Hepatic stellate cell (primary cell): ENCODE results near the gene THBS4.

Experiments
- DNase-seq: peaks from one replicate; pipeline ENCODE4 v3.0.0; 2011; ENCODE audit warnings: low spot score

THBS4 gene

GRCh38 chr5:80048084-80048780, 13.1 kb downstream of the THBS4 start:
- no peak for DNase-seq

DNA sequence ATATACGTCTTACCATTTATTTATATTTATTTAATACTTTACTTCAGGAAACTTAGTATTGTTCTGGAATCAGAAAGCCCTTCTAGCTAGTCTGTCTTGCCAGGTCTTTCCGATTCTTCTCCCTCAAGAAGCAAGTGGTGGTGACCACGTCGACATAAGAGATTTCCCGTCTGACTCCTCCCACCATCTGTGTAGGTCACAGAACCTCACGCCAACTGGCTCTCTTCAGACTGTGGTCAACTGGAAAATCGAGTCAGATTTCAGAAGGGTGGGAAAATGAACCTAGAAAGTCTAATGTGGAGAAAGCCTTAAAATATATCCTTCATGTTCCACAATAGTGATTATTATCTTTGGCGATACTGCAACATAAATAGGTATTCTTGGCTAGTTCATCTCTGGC, 17.3 kb downstream of the THBS4 start:
- DNase-seq = no peak

GRCh38 chr5:80054682-80055081, 19.5 kb downstream of the THBS4 start:
- DNase-seq = no peak

GRCh38 chr5:80055491-80056170, 20.5 kb downstream of the THBS4 start:
- DNase-seq = no peak

GRCh38 chr5:80057099-80057498, 22.0 kb downstream of the THBS4 start:
- no peak for DNase-seq

DNA sequence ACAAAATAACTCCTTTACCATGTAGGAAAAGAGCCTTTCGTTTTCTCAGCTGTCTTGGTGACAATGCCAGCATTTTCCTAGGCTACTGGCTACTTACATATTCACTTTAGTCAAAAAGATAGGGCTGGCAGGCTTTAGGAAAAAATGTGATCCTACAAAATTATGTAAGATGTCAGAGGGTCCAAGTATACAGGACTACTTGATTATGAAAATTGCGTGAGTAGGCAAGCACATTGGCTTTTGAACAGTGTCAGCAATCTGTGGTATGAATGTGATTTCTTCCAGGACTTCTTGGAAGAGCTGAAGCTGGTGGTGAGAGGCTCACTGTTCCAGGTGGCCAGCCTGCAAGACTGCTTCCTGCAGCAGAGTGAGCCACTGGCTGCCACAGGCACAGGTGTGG, 22.8 kb downstream of the THBS4 start:
- DNase-seq = no peak

GRCh38 chr5:80059354-80059980, 24.3 kb downstream of the THBS4 start:
- no peak for DNase-seq

- DNase-seq = no peak
Measured at GRCh38 chr5:80060966-80061365, 25.8 kb downstream of the THBS4 start.

GRCh38 chr5:80061547-80061946, 26.4 kb downstream of the THBS4 start:
- DNase-seq = no peak

DNA sequence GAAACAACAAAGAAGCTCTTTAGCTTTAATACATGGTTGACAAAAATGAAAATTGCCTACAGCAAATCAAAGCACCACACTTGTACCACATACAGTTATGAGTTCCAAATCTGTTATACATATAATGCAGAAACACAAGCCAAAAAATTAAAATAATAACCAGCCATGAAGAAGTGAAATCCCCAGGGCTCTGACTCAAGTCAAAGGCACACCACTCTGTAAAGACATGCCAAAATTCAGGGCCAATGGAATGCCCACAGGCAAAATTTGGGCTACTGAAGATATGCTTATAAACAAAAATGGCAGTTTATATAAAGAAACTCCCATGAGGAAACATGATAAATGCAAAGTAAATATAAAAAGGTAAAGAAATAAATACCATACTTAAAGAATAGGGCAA, 29.0 kb downstream of the THBS4 start:
- no peak for DNase-seq

DNA sequence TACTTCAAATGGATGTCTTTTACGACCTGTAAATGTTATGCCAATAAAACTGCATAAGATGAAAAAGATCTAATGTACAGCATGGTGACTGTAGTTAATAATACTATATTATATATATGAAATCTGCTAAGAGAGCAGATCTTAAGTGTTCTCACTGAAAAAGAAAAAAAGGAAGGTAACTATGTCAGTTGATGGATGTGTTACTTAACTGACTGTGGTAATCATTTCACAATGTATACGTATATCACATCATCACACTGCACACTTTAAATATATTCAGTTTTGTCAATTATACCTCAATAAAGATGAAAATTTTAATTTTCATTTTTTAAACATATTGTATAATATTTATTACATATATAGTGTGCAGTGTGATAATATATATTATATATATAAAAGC, 31.9 kb downstream of the THBS4 start:
- DNase-seq = no peak

DNA sequence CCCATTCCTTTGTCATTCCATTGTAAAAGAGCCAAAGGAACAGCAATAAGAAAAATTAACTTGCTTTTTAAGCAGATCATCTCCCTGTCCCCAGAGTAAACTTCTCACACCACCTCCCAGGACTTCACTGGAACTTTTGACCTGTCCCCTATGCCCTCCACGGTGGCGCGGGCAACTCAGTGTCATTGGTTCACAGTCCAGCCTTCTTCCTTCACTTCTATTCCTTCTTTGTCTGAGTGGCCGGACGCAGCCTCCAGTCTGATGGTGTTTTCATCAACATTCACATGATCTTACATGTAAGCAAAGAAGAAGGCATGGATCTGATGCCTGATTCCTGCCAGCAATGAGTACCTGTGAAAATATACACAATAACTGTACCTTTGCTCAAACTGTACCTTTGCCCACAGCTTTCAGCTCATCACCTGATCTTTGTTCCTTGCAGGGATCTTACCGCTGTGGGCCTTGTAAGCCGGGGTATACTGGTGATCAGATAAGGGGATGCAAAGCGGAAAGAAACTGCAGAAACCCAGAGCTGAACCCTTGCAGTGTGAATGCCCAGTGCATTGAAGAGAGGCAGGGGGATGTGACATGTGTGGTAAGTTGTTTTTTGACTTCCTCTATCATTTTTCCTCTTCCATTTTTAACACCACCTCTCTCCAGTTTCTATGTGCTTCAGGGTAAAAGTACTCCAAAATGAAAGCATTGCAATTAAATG, 32.5 kb downstream of the THBS4 start:
- DNase-seq = no peak

DNA sequence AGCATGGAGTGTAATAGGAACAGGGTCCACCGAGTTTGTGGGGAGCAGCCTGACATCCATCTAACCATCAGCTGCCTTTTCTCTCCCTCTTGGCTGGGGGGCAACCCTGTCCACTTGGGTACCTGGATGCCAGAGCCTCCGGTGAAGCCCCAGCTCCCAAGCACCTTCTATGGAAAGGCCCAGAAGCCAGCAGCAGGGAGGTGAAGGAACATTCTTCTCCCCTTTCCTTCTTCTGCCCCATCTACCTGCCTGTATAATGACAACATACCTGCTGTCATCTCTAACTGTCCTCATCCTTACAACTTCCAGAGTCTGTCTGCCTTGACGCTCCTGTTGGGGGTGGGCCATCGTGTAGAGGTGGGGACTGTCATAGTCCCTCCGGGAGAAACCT, 33.1 kb downstream of the THBS4 start:
- DNase-seq = no peak

DNA sequence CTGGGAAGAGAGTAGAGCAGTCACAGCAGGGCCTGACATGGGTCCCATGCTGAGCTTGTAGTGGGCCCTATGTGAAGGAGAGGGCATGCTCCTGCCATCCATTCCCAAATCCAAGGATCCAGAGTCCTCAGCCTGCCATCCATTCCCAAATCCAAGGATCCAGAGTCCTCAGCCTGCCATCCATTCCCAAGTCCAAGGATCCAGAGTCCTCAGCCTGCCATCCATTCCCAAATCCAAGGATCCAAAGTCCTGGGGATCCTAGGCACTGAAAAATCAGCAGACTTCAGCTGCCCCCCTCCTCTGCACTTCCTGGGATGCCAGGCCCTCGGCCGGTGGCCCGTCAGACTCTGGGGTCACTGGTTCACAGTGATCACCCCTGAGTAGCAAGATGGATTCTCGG, 33.6 kb downstream of the THBS4 start:
- DNase-seq = no peak

- no peak for DNase-seq
Measured at GRCh38 chr5:80069251-80069800, 34.2 kb downstream of the THBS4 start.

DNA sequence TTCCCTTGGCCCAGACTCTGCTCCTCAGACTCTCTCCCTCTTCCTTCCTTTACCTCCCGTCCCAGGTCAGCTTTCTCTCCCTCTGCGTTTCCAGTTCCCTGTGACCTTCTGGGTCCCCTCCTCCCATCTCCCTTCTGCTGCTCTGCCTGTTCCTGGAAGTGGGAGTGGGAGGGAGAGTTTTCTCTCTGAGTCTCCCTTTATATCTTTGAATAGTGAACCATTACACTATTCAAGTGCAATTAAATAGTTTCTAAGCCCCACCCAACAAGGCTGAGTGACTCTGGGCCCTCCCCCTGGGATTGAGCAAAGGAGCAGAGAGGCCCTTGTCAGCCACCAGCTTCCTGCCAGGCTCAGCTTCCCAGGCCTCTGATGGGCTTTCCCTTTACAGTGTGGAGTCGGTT, 34.8 kb downstream of the THBS4 start:
- no peak for DNase-seq

- no peak for DNase-seq
Measured at GRCh38 chr5:80070338-80071056, 35.3 kb downstream of the THBS4 start.

- DNase-seq = no peak
Measured at GRCh38 chr5:80071510-80072021, 36.4 kb downstream of the THBS4 start.

GRCh38 chr5:80072103-80073073, 37.2 kb downstream of the THBS4 start:
- DNase-seq = no peak
